GM13977 (cell line): ENCODE results near the gene FAM174C.

Source experiments
- DNase-seq: peaks from one replicate; pipeline ENCODE4 v3.0.0; 2012; ENCODE audit warnings: low spot score
- in situ Hi-C: fragments of 300-500 bp; cut with MboI; formaldehyde crosslinking; loops from one replicate; pipeline ENCODE4 v1.12.0; 2022; ENCODE audit warnings: low sequenced_read_pairs, low pct_unique_long_range_greater_than_20kb, mixed read lengths, inconsistent platforms; ENCODE audit not compliant: unreplicated experiment
- TF ChIP-seq, protein P1 (sequence below): IDR thresholded peaks from 2 replicates; pipeline ENCODE4 v1.5.1; 2012; ENCODE audit warnings: mild to moderate bottlenecking, control low read depth; ENCODE audit not compliant: insufficient read depth; ENCODE audit errors: extremely low read depth, missing control alignments

The FAM174C gene

DNA sequence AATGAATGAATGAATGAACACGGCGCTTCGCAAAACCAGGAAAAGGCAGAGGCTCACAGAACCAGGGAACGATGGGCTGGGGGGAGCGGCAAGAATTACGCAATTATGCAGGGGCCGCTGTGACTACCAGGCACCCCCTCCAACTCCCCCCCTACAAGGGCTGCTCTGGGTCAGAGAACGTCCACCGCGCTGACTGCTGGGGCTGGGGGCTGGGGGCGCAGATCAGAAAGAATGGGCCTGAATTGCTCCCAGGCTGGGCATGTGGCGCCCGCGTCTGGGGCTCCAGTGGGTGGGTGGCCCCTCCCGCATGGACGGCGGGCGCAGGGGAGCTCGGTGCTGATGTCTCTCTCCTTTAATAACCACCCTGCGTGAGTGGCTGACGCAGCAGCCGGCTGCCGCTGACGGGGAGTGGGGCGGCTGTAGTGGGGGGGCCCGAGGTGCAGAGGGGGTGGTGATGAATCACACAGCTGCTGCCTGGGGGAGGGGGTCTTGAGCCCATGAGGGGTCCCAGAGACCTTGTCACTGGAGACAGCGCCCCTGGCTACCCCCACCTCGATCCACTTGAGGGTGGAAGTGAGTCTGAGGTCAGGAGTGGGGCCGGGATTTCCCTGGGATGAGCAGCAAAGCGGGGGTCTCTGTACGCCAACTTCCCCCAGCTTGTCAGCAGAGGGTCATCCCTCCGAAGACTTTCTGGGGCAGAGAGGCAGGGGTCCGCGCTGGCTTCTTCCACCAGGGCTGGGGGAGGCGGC is 7.7 kb upstream of the FAM174C start:
- no peak for DNase-seq
- in situ Hi-C loops, result no loop called here
- TF ChIP-seq, protein P1, sequence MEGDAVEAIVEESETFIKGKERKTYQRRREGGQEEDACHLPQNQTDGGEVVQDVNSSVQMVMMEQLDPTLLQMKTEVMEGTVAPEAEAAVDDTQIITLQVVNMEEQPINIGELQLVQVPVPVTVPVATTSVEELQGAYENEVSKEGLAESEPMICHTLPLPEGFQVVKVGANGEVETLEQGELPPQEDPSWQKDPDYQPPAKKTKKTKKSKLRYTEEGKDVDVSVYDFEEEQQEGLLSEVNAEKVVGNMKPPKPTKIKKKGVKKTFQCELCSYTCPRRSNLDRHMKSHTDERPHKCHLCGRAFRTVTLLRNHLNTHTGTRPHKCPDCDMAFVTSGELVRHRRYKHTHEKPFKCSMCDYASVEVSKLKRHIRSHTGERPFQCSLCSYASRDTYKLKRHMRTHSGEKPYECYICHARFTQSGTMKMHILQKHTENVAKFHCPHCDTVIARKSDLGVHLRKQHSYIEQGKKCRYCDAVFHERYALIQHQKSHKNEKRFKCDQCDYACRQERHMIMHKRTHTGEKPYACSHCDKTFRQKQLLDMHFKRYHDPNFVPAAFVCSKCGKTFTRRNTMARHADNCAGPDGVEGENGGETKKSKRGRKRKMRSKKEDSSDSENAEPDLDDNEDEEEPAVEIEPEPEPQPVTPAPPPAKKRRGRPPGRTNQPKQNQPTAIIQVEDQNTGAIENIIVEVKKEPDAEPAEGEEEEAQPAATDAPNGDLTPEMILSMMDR, result no peak

DNA sequence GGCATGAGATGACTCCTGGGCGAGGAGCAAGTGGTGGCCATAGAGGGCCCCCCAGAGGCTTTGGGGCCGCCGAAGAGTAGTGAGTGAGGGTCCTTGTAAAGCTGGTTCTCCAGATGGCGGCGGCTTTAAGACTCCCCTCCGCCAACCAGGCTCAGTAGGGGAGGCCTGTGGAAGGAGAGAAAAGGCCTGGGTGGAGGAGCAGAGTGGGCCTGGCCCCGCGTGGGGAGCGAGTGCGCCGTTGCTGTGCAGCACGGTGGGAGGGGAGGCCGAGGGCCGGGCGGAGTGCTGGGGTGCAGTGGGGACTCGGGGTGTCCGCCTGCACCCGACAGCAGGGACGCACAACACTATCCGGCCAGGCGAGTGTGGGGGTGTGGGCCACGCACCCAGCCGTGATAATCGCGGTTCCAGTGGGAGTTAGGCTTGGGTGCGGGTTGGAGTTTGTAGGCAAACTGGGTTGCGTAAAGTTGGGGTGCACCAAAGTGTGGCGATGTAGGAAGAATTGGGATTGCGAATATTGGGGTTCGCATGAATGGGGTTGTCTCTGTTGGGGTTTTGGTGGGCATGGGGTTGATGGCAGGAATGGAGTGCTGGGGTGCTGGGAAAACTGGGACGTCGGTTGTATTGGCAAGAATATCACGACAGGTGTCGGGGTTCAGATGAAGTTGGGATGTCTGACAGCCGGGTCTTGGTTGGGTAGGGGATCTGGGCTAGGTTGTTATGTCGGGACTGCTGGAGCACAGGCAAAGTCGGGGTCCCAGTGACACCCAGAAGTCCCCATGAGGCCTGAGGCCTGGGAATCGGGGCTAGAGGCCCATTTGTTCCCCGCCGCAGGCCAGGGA is 6.9 kb upstream of the FAM174C start:
- TF ChIP-seq, protein P1, result no peak
- in situ Hi-C loops, result no loop called here
- no peak for DNase-seq

DNA sequence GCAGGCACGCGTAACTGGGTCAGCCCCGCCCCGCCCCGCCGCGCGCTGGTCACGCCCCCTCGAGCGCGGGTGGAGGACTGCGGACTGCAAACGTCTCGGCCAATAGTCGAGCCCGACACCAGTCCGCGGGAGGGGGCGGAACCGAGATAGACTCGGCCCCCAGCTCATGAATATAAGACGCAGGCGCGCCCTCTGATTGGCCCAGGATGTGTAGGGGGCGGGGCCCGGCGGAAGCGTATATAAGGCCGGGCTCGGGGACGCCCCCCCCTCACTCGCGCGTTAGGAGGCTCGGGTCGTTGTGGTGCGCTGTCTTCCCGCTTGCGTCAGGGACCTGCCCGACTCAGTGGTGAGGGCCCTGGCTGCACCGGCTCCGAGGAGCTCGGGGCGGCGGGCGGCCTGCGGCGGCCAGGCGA is 6.3 kb upstream of the FAM174C start, which contains the start of gene CIRBP:
CIRBP (plus strand) TSS at position 268 of the 413 bp plus-strand sequence. CDS start 1,602 bp downstream, outside the sequence.
- TF ChIP-seq, protein P1, result no peak
- in situ Hi-C loops, result no loop called here
- peak; percentile 100 for DNase-seq

DNA sequence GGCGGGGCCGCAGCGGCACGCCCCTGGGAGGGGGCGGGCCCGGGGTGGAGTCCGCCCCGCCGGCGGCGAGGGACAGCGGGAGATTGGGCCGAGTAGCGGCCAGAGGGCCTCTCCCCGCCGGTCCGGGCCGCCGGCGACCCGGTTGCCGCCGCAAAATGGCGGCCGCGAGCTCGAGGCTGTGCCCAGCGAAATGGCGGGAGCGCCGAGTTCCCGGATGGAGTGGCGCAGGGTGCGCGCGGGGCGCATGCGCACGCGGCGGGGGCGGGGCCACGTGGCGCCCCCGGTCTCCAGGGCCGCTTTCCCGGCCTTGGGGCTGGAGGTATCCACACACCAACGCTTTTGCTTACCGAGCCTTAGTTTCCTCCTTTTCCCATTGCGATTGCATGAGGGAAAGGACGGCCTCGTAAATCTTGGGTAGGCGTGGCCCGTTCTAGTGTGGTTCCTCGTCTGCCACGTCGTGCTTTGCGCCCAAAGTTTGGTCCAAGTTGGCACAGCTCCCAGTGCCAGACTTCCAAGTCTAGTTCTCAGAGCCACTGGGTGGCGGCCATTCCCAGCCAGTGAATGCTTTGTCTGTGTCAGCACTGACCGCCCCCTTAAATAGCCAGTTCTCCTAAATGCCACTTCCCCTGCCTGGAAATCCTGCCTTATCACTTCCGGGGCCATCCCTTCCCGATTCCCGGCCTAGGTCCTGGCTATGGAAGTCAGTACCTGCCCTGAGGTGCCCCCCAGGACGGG is 5.7 kb upstream of the FAM174C start:
- in situ Hi-C loops, result no loop called here
- TF ChIP-seq, protein P1, result no peak
- DNase-seq, result peak; percentile 95

DNA sequence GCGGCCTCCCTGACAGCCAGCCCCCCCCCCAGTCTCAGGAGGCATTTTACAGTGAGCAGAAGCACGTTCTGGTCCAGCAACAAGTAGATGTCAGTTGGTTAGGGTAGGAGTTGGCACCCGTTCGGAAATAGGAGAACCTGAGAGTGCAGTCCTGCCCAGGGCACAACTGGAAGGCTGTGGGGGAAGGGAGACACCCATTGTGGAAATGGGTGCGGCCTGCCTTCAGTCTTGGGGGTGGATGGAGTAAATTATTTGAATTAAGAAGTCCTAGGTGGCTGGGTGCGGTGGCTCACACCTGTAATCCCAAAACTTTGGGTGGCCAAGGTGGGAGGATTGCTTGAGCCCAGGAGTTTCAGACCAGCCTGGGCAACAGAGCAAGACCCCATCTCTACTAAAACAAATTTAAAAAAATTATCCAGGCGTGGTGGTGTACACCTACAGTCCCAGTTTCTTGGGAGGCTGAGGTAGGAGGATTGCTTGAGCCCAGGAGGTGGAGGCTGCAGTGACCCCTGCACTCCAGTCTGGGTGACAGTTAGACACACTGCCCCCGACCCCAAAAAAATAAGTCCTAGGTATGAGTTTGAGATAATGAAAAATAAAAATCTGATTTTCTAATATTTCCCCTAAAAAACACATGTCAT is 5.0 kb upstream of the FAM174C start:
- in situ Hi-C loops, result no loop called here
- DNase-seq, result no peak
- TF ChIP-seq, protein P1, result no peak
